Activated CD8-positive, alpha-beta memory T cell treated with anti-CD3 and anti-CD28 coated beads, Interleukin-2, amount 10 ng/mL, durations not matched to agents 7 days and 5 days (primary cell): ENCODE results near the gene DMKN. TPM values are rescaled to one million over a fixed set of nuclear protein-coding genes. Genes with fewer than 3 reads are reported as not detected.

Experiments used
- ATAC-seq: fragments of 150-1000 bp; cut with Tn5 transposase; one replicate; pipeline ENCODE4 v1.10.0; 2021; ENCODE audit warnings: moderate library complexity
- CTCF ChIA-PET: fragments of 350-600 bp; sonication (Branson Sonifier 250); formaldehyde crosslinking; loops from one replicate; lab custom pipeline; 2021; ENCODE audit warnings: antibody characterized with exemption; lab: Charles Lee
- DNase-seq: peaks from one replicate; pipeline ENCODE4 v3.0.0-alpha.2; 2020
- H3K27ac Mint-ChIP-seq: one replicate; pipeline ENCODE4 v1.8.0; 2021; ENCODE audit warnings: mild to moderate bottlenecking, mixed read lengths
- H3K27me3 Mint-ChIP-seq: one replicate; pipeline ENCODE4 v1.8.0; 2021; ENCODE audit warnings: mixed read lengths
- H3K36me3 Mint-ChIP-seq: one replicate; pipeline ENCODE4 v1.8.0; 2021; ENCODE audit warnings: mild to moderate bottlenecking, mixed read lengths
- H3K4me1 Mint-ChIP-seq: one replicate; pipeline ENCODE4 v1.8.0; 2021; ENCODE audit warnings: mixed read lengths
- H3K4me3 Mint-ChIP-seq: one replicate; pipeline ENCODE4 v1.8.0; 2021; ENCODE audit warnings: mild to moderate bottlenecking, moderate library complexity, mixed read lengths
- H3K9me3 Mint-ChIP-seq: one replicate; pipeline ENCODE4 v1.8.0; 2022; ENCODE audit warnings: low read depth, mixed read lengths
- total RNA-seq, 2 experiments: library from RNA; stranded (reverse); gene quantifications; one replicate each; pipeline ENCODE4 v1.2.3, GENCODE V29; 2021

Gene DMKN
- total RNA-seq, 2 experiments from 2014 or later: not detected

GRCh38 chr19:35458192-35458591 lies 55.3 kb downstream of the DMKN start:
- no peak overlapping the region for H3K27ac Mint-ChIP-seq
- no peak for DNase-seq
- CTCF ChIA-PET: interaction anchor here (1.5 kb wide), 1 partner anchor 10 kb away, joined by 4 read pairs; no protein-coding TSS in a partner anchor

GRCh38 chr19:35457173-35457572 lies 56.3 kb downstream of the DMKN start:
- DNase-seq: no peak
- Mint-ChIP-seq H3K27me3 (peaks cover 8% of the 10 kb centered on the region), H3K36me3 (peaks cover 2% of the 10 kb centered on the region), H3K4me1 (peaks cover 28% of the 10 kb centered on the region), H3K27ac (no peak overlapping the region), H3K4me3 (no peak overlapping the region), H3K9me3 (no peaks in the 10 kb centered on the region)
- ATAC-seq: no peak
- CTCF ChIA-PET: interaction anchor here (1.5 kb wide), 1 partner anchor 11 kb away, joined by 4 read pairs; no protein-coding TSS in a partner anchor

More at GRCh38 chr19:35458192-35458591, 55.3 kb downstream of the DMKN start:
- peaks cover 4% of the 10 kb centered on the region for H3K36me3 Mint-ChIP-seq
- no peaks in the 10 kb centered on the region for H3K9me3 Mint-ChIP-seq
- H3K4me3 Mint-ChIP-seq: no peak overlapping the region
- H3K4me1 Mint-ChIP-seq: peaks cover 33% of the 10 kb centered on the region
- ATAC-seq: no peak
- H3K27me3 Mint-ChIP-seq: peaks cover 1% of the 10 kb centered on the region

- CTCF ChIA-PET: interaction anchor here (0.7 to 1.0 kb wide), 2 partner anchors 99 to 411 kb away, joined by 3 to 4 read pairs; no protein-coding TSS in a partner anchor
- ATAC-seq: no peak
- H3K4me1 Mint-ChIP-seq: peaks cover 31% of the 10 kb centered on the region
- no peak for DNase-seq
- H3K36me3 Mint-ChIP-seq: peaks cover 2% of the 10 kb centered on the region
- no peaks in the 10 kb centered on the region for H3K9me3 Mint-ChIP-seq
- H3K4me3 Mint-ChIP-seq: no peak overlapping the region
- peaks cover 8% of the 10 kb centered on the region for H3K27me3 Mint-ChIP-seq
- H3K27ac Mint-ChIP-seq: no peak overlapping the region
Observed at GRCh38 chr19:35455616-35456201, 57.7 kb downstream of the DMKN start.

- Mint-ChIP-seq H3K4me1 (peaks cover 32% of the 10 kb centered on the region), H3K27me3 (peaks cover 17% of the 10 kb centered on the region), H3K4me3 (no peak overlapping the region), H3K36me3 (peaks cover 2% of the 10 kb centered on the region), H3K9me3 (no peaks in the 10 kb centered on the region), H3K27ac (no peak overlapping the region)
- DNase-seq (no peak), ATAC-seq (no peak)
- CTCF ChIA-PET: interaction anchor here (0.7 to 2.7 kb wide), 3 partner anchors 14 to 550 kb away, joined by 4 to 7 read pairs (median 5); no protein-coding TSS in a partner anchor
Observed at GRCh38 chr19:35454663-35455062, 58.8 kb downstream of the DMKN start.

GRCh38 chr19:35451338-35452096 lies 61.9 kb downstream of the DMKN start:
- no peaks in the 10 kb centered on the region for H3K9me3 Mint-ChIP-seq
- H3K4me3 Mint-ChIP-seq: peak overlapping the region; percentile 17
- ATAC-seq (peak; percentile 90), DNase-seq (peak; percentile 61)
- CTCF ChIA-PET: interaction anchor here (1.2 to 4.8 kb wide), 3 partner anchors 11 to 98 kb away, joined by 6 to 20 read pairs (median 11); no protein-coding TSS in a partner anchor
- peaks cover 2% of the 10 kb centered on the region for H3K36me3 Mint-ChIP-seq
- H3K4me1 Mint-ChIP-seq: peaks cover 52% of the 10 kb centered on the region
- H3K27ac Mint-ChIP-seq: peak overlapping the region; percentile 60
- H3K27me3 Mint-ChIP-seq: peaks cover 35% of the 10 kb centered on the region

- no peak overlapping the region for H3K27ac Mint-ChIP-seq
- H3K9me3 Mint-ChIP-seq: no peaks in the 10 kb centered on the region
- DNase-seq (no peak), ATAC-seq (no peak)
- H3K4me1 Mint-ChIP-seq: peaks cover 60% of the 10 kb centered on the region
- no peak overlapping the region for H3K4me3 Mint-ChIP-seq
- CTCF ChIA-PET: interaction anchor here (0.8 to 4.8 kb wide), 4 partner anchors 45 to 96 kb away, joined by 3 to 20 read pairs (median 4); no protein-coding TSS in a partner anchor
- H3K27me3 Mint-ChIP-seq: peaks cover 35% of the 10 kb centered on the region
- peaks cover 2% of the 10 kb centered on the region for H3K36me3 Mint-ChIP-seq
Observed at GRCh38 chr19:35449359-35450043, 63.9 kb downstream of the DMKN start.

- Mint-ChIP-seq H3K27ac (no peak within 1 kb of the TSS), H3K4me1 (peaks cover 60% of the 10 kb centered on the region), H3K9me3 (no peaks in the 10 kb centered on the region), H3K4me3 (no peak within 1 kb of the TSS), H3K27me3 (peaks cover 32% of the 10 kb centered on the region), H3K36me3 (no peaks in the 10 kb centered on the region)
- ATAC-seq (no peak), DNase-seq (no peak)
- CTCF ChIA-PET: interaction anchor here (1.1 to 1.8 kb wide), 4 partner anchors 13 to 63 kb away, joined by 3 to 4 read pairs (median 4); no protein-coding TSS in a partner anchor
Observed at GRCh38 chr19:35447606-35448469, 65.6 kb downstream of the DMKN start, which contains the start of gene FFAR2. Gene FFAR2, plus strand, starts transcription at chr19:35448257. Its CDS starts 1,458 bp downstream, at chr19:35449715.

Other genes starting within 250 kb of the DMKN start
- gene USF2, start 244.7 kb downstream of the DMKN start, total RNA-seq: 100 to 1,000 TPM; 138 to 154 TPM
- gene HAMP, start 231.1 kb downstream of the DMKN start, total RNA-seq: under 1 TPM; 0.55 to 0.77 TPM
- under 1 TPM in 1 of 2 experiments, not detected in 1; 0.26 TPM for gene MAG, start 221.5 kb downstream of the DMKN start, total RNA-seq
- gene CD22, start 184.5 kb downstream of the DMKN start, total RNA-seq: under 1 TPM in 1 of 2 experiments, not detected in 1; 0.41 TPM
- gene FFAR1, start 165.7 kb downstream of the DMKN start, total RNA-seq: not detected
- gene FFAR3, start 155.2 kb downstream of the DMKN start, total RNA-seq: not detected
- under 1 TPM in 1 of 2 experiments, not detected in 1; 0.12 TPM for gene GPR42, start 142.6 kb downstream of the DMKN start, total RNA-seq
- gene FFAR2, start 65.4 kb downstream of the DMKN start, total RNA-seq: not detected
- not detected for gene KRTDAP, start 23.2 kb downstream of the DMKN start, total RNA-seq
- gene SBSN, start 14.7 kb upstream of the DMKN start, total RNA-seq: not detected
- not detected for gene GAPDHS, start 19.8 kb upstream of the DMKN start, total RNA-seq
- 10 to 100 TPM; 43.6 to 65.3 TPM for gene TMEM147, start 32.0 kb upstream of the DMKN start, total RNA-seq
- not detected for gene ATP4A, start 50.0 kb upstream of the DMKN start, total RNA-seq
- not detected for gene PMIS2, start 72.5 kb upstream of the DMKN start, total RNA-seq
- 10 to 100 TPM; 49.0 to 59.2 TPM for gene HAUS5, start 99.1 kb upstream of the DMKN start, total RNA-seq
- 100 to 1,000 TPM; 110 to 117 TPM for gene RBM42, start 115.4 kb upstream of the DMKN start, total RNA-seq
- gene ETV2, start 128.1 kb upstream of the DMKN start, total RNA-seq: 1 to 10 TPM; 1.2 to 1.9 TPM
- gene COX6B1, start 134.7 kb upstream of the DMKN start, total RNA-seq: 100 to 1,000 TPM; 394 to 417 TPM
- gene UPK1A, start 152.9 kb upstream of the DMKN start, total RNA-seq: under 1 TPM in 1 of 2 experiments, not detected in 1; 0.30 TPM
- gene ZBTB32, start 190.9 kb upstream of the DMKN start, total RNA-seq: 100 to 1,000 TPM; 133 to 185 TPM
- gene KMT2B, start 204.4 kb upstream of the DMKN start, total RNA-seq: 10 to 100 TPM; 70.2 to 79.8 TPM
- 100 to 1,000 TPM in 1 of 2 experiments, 10 to 100 TPM in 1; 51.7 to 117 TPM for gene IGFLR1, start 228.8 kb upstream of the DMKN start, total RNA-seq
- 10 to 100 TPM; 25.1 to 35.6 TPM for gene U2AF1L4, start 231.8 kb upstream of the DMKN start, total RNA-seq
- 10 to 100 TPM; 39.1 to 49.0 TPM for gene PSENEN, start 232.0 kb upstream of the DMKN start, total RNA-seq
- 1 to 10 TPM; 8.9 to 9.2 TPM for gene LIN37, start 234.9 kb upstream of the DMKN start, total RNA-seq
- gene HSPB6, start 243.4 kb upstream of the DMKN start, total RNA-seq: not detected
- 10 to 100 TPM; 46.5 to 57.8 TPM for gene PROSER3, start 244.5 kb upstream of the DMKN start, total RNA-seq